ENCODE measurements around the gene HIPK1. TPM values are rescaled to one million over a fixed set of nuclear protein-coding genes. Genes with fewer than 3 reads are reported as not detected.

The HIPK1 gene
- total and polyA plus RNA-seq, 12 donors, result 7.8 to 91.0 (median 61.2) TPM

- H3K27me3 ChIP-seq, result no peaks in the 10 kb centered on the region
- ATAC-seq (no peak), DNase-seq (no peak)
- no peak for TF ChIP-seq CTCF (IDR thresholded peaks at IDR 0.05)
- 82 to 86% methylated on average over 7 of the region's 7 CpGs for WGBS, 2 donors
- H3K27ac ChIP-seq, result no peak overlapping the region
- H3K9me3 ChIP-seq, result no peaks in the 10 kb centered on the region
- peaks cover 0 to 60% (median 21%) of the 10 kb centered on the region in 9 donors for H3K4me1 ChIP-seq
- no peak overlapping the region for H3K4me3 ChIP-seq
- H3K36me3 ChIP-seq, result peaks cover 0 to 50% (median 8%) of the 10 kb centered on the region in 9 donors
- intact Hi-C loops (cut with DNase I), result no loop called here
Observed at GRCh38 chr1:113941245-113941559, 12.1 kb downstream of the HIPK1 start.

GRCh38 chr1:113942527-113942926 lies 13.4 kb downstream of the HIPK1 start:
- Histone ChIP-seq H3K27ac (no peak overlapping the region), H3K27me3 (no peaks in the 10 kb centered on the region), H3K36me3 (peaks cover 0 to 50% (median 8%) of the 10 kb centered on the region in 9 donors), H3K4me1 (peaks cover 2 to 60% (median 28%) of the 10 kb centered on the region in 9 donors), H3K4me3 (no peak overlapping the region), H3K9me3 (no peaks in the 10 kb centered on the region)
- intact Hi-C loops (cut with DNase I), result no loop called here
- no peak for DNase-seq
- no peak for TF ChIP-seq CTCF (IDR thresholded peaks at IDR 0.05)
- no peak for ATAC-seq

GRCh38 chr1:113943028-113943811 lies 14.1 kb downstream of the HIPK1 start:
- ATAC-seq, result peak in 1 of 8 donors; percentile 41
- TF ChIP-seq CTCF (IDR thresholded peaks at IDR 0.05), result no peak

GRCh38 chr1:113945329-113945728 lies 16.2 kb downstream of the HIPK1 start:
- Histone ChIP-seq H3K27me3 (no peaks in the 10 kb centered on the region), H3K27ac (no peak overlapping the region), H3K4me3 (no peak overlapping the region), H3K9me3 (no peaks in the 10 kb centered on the region), H3K36me3 (peaks cover 0 to 50% (median 7%) of the 10 kb centered on the region in 9 donors), H3K4me1 (peaks cover 5 to 54% (median 31%) of the 10 kb centered on the region in 9 donors)
- ATAC-seq (no peak), DNase-seq (no peak)
- intact Hi-C loops (cut with DNase I), result no loop called here
- TF ChIP-seq CTCF (IDR thresholded peaks at IDR 0.05), result no peak
- 98 to 100% methylated on average over 1 of the region's 1 CpG for WGBS, 2 donors

More at GRCh38 chr1:113943028-113943811, 14.1 kb downstream of the HIPK1 start:
- peaks cover 5 to 60% (median 35%) of the 10 kb centered on the region in 9 donors for H3K4me1 ChIP-seq
- no peaks in the 10 kb centered on the region for H3K27me3 ChIP-seq
- no peak overlapping the region for H3K27ac ChIP-seq
- no peak overlapping the region for H3K4me3 ChIP-seq
- H3K9me3 ChIP-seq, result no peaks in the 10 kb centered on the region
- no peak for DNase-seq
- peaks cover 0 to 50% (median 8%) of the 10 kb centered on the region in 9 donors for H3K36me3 ChIP-seq
- intact Hi-C loops (cut with DNase I), result no loop called here
